GM13977 (cell line): ENCODE results near the gene SUSD6.

ENCODE experiments used
- DNase-seq: peaks from one replicate; pipeline ENCODE4 v3.0.0; 2012; ENCODE audit warnings: low spot score
- CTCF ChIP-seq: IDR thresholded peaks from 2 replicates; pipeline ENCODE4 v1.5.1; 2012; ENCODE audit warnings: mild to moderate bottlenecking, control low read depth; ENCODE audit not compliant: insufficient read depth; ENCODE audit errors: extremely low read depth, missing control alignments
- in situ Hi-C: fragments of 300-500 bp; cut with MboI; formaldehyde crosslinking; loops from one replicate; pipeline ENCODE4 v1.12.0; 2022; ENCODE audit warnings: low sequenced_read_pairs, low pct_unique_long_range_greater_than_20kb, mixed read lengths, inconsistent platforms; ENCODE audit not compliant: unreplicated experiment

Gene SUSD6

GRCh38 chr14:69617796-69618195, 6.4 kb downstream of the SUSD6 start:
- TF ChIP-seq CTCF: no peak
- in situ Hi-C loops: no loop called here
- no peak for DNase-seq

DNA sequence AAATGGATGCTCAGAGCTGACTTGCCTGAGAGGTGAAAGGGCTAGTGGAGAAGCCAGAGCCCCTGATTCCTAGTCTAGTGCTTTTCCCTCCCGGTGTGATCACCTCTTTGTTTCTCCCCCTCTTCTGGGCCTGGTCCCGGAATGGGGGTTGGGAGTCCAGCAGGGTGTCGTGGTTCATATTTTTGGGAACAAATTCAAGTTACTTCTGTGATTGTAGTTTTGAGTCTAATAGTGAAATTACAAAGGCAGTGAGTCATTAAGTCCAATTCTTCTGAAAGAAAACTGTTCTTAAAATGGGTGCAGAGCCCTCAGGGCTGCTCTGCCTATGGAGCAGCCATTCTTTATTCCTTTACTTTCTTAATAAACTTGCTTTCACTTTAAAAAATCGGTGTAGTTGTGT, 7.6 kb downstream of the SUSD6 start:
- in situ Hi-C loops: no loop called here
- DNase-seq: no peak
- TF ChIP-seq CTCF: no peak

GRCh38 chr14:69620211-69620611, 8.8 kb downstream of the SUSD6 start:
- in situ Hi-C loops: no loop called here
- DNase-seq: no peak
- TF ChIP-seq CTCF: no peak

DNA sequence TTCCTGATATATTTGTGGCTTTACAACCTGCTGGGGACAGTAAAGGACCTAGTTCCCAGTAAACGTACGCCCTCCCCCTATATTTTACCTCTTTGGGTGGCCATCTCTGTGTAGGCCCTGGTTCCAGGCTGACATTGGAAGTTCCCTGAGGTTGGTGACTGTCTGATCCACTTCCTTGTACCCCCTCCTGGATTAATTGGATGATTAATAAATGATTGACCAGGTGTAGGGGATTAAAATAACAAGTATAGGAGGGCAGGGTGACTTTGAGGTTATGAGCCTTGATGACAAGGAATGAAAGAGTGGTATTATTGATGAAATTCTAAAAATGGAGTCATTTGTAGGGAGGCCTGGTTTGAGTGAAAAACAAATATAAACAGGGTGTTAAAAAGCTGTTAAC, 9.6 kb downstream of the SUSD6 start:
- in situ Hi-C loops: no loop called here
- no peak for TF ChIP-seq CTCF
- DNase-seq: no peak

GRCh38 chr14:69624136-69624535, 12.7 kb downstream of the SUSD6 start:
- no peak for TF ChIP-seq CTCF
- in situ Hi-C loops: no loop called here
- DNase-seq: no peak

DNA sequence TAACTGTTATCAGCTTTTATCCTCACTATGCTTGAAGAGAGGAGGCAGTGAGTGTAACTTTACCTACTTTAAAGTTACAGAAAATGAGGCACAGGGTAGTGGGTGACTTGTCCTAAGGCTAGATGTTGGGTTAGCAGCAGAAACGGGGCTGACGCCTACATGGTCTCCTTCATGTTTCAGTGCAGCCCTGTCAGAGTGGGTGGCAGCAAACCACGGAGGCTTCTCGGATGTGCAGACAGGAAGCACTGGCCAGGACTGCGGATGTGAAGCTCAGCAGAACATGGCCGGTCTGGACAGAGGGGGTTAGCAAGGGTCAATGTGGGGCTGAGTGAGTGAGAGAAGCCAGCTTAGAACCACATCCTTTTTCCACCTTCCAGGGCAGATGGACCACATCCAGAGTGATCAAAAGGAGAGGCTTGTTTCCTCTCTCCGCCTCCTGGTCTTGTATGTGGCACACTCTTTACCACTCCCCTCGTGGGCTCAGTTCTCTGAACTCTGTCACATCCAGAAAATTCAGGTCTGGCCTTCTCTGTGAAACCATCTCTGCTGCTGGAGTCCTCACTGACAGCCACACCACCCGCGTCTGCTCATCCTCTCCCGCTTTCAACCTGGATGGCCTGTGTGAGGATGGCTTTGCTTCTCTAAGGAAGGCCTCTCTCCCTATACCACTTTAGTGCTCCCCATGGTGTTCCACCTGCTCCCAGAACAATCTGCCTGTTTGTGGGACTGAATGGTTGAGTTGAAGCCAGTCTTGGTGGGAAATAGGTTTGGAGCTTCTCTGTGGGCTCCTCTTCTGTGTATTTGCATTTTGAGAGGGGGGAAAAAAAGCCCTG, 14.1 kb downstream of the SUSD6 start:
- peak; percentile 54 for DNase-seq
- in situ Hi-C loops: no loop called here

More for the DNA sequence above, 14.1 kb downstream of the SUSD6 start:
- TF ChIP-seq CTCF: no peak
